Activated naive CD4-positive, alpha-beta T cell treated with anti-CD3 and anti-CD28 coated beads, Interleukin-2, amount 50 U/mL, for 72 hours (primary cell): Measurements from ENCODE around the gene FBXO36. TPM values are rescaled to one million over a fixed set of nuclear protein-coding genes. Genes with fewer than 3 reads are reported as not detected.

Experiments
- ATAC-seq, 2 donors: fragments of 150-1000 bp; cut with Tn5 transposase; 2 replicates each; pipeline ENCODE4 v1.10.0; 2021; ENCODE audit warnings: mild to moderate bottlenecking in 2 of 2, moderate library complexity in 2 of 2
- DNase-seq, 2 donors: peaks; one replicate each; pipeline ENCODE4 v3.0.0; 2021 to 2022; ENCODE audit warnings: low spot score in 2 of 2
- H3K27ac Mint-ChIP-seq, 2 donors: one replicate each; pipeline ENCODE4 v1.8.0; 2022; ENCODE audit warnings: mild to moderate bottlenecking in 2 of 2, mixed read lengths in 2 of 2
- H3K36me3 Mint-ChIP-seq, 2 donors: one replicate each; pipeline ENCODE4 v1.8.0; 2022; ENCODE audit warnings: mixed read lengths in 2 of 2
- H3K9me3 Mint-ChIP-seq, 2 donors: one replicate each; pipeline ENCODE4 v1.8.0; 2022; ENCODE audit warnings: mixed read lengths in 2 of 2
- total RNA-seq, 2 donors: library from RNA; stranded (reverse); gene quantifications; one replicate each; pipeline ENCODE4 v1.2.3, GENCODE V29; 2022

The FBXO36 gene
- total RNA-seq, 2 donors from 2014 or later = 0.91 to 1.3 TPM

GRCh38 chr2:230052299-230052698 lies 130.0 kb downstream of the FBXO36 start:
- Mint-ChIP-seq H3K36me3 (no peaks in the 10 kb centered on the region), H3K9me3 (no peaks in the 10 kb centered on the region), H3K27ac (no peak overlapping the region)
- ATAC-seq (peak in 1 of 2 donors; percentile 51), DNase-seq (no peak)

- DNase-seq (no peak), ATAC-seq (peak; percentile 83 to 93)
- Mint-ChIP-seq H3K9me3 (no peaks in the 10 kb centered on the region), H3K36me3 (no peaks in the 10 kb centered on the region), H3K27ac (no peak overlapping the region)
These were observed 131.6 kb downstream of the FBXO36 start for GRCh38 chr2:230053753-230054478.

- H3K27ac Mint-ChIP-seq = peak overlapping the region; percentile 1 to 40
- peak; percentile 40 to 56 for ATAC-seq
- peaks cover 0 to 18% of the 10 kb centered on the region in 2 donors for H3K36me3 Mint-ChIP-seq
- DNase-seq = no peak
- H3K9me3 Mint-ChIP-seq = peaks cover 0 to 14% of the 10 kb centered on the region in 2 donors
These were observed 138.5 kb downstream of the FBXO36 start for GRCh38 chr2:230060672-230061293.

Other genes with a start within 250 kb of the FBXO36 start
- gene DNER, start 207.9 kb upstream of the FBXO36 start, total RNA-seq = not detected
- 100 to 1,000 TPM; 213 to 262 TPM for gene TRIP12, start 494 bp upstream of the FBXO36 start, total RNA-seq
- under 1 TPM in 1 of 2 donors, not detected in 1; 0.58 TPM for gene SLC16A14, start 146.4 kb downstream of the FBXO36 start, total RNA-seq